Activated CD8-positive, alpha-beta T cell treated with anti-CD3 and anti-CD28 coated beads, Interleukin-2, amount 10 ng/mL, durations not matched to agents 7 days and 5 days (primary cell): ENCODE measurements around the gene RBFOX2. TPM values are rescaled to one million over a fixed set of nuclear protein-coding genes. Genes with fewer than 3 reads are reported as not detected.
"Not testable (repeated sequence)": the region's sequence is repeated elsewhere in the genome, so short reads cannot be mapped to it uniquely, and the experiment has no call there.

Experiments used
- ATAC-seq: fragments of 150-1000 bp; cut with Tn5 transposase; one replicate; pipeline ENCODE4 v1.10.0; 2021; ENCODE audit warnings: moderate library complexity
- CTCF ChIA-PET: fragments of 350-600 bp; sonication (Branson Sonifier 250); formaldehyde crosslinking; loops from one replicate; lab custom pipeline; 2021; ENCODE audit warnings: antibody characterized with exemption; lab: Charles Lee
- POLR2A ChIA-PET: fragments of 350-600 bp; sonication (Branson Sonifier 250); formaldehyde crosslinking; loops from one replicate; lab custom pipeline; 2021; ENCODE audit warnings: antibody characterized with exemption; lab: Charles Lee
- DNase-seq: peaks from one replicate; pipeline ENCODE4 v3.0.0-alpha.2; 2020
- H3K27ac Mint-ChIP-seq: one replicate; pipeline ENCODE4 v1.8.0; 2021; ENCODE audit warnings: mild to moderate bottlenecking, mixed read lengths
- H3K27me3 Mint-ChIP-seq: one replicate; pipeline ENCODE4 v1.8.0; 2021; ENCODE audit warnings: low read depth, mixed read lengths
- H3K36me3 Mint-ChIP-seq: one replicate; pipeline ENCODE4 v1.8.0; 2021; ENCODE audit warnings: low read depth, mixed read lengths
- H3K4me1 Mint-ChIP-seq: one replicate; pipeline ENCODE4 v1.8.0; 2021; ENCODE audit warnings: low read depth, mixed read lengths
- H3K4me3 Mint-ChIP-seq: one replicate; pipeline ENCODE4 v1.8.0; 2021; ENCODE audit warnings: mild to moderate bottlenecking, mixed read lengths
- H3K9me3 Mint-ChIP-seq: one replicate; pipeline ENCODE4 v1.8.0; 2022; ENCODE audit warnings: mixed read lengths; ENCODE audit not compliant: insufficient read depth
- total RNA-seq, 2 experiments: library from RNA; stranded (reverse); gene quantifications; one replicate each; pipeline ENCODE4 v1.2.3, GENCODE V29; 2021

The RBFOX2 gene
- total RNA-seq, 2 experiments from 2014 or later = 0.03 to 0.37 TPM

GRCh38 chr22:36037102-36037758, 8.6 kb upstream of the RBFOX2 start:
- H3K4me1 Mint-ChIP-seq = no peaks in the 10 kb centered on the region
- POLR2A ChIA-PET = no interaction called here
- ATAC-seq = no peak

GRCh38 chr22:36036167-36036624, 7.6 kb upstream of the RBFOX2 start:
- no peak for DNase-seq
- Mint-ChIP-seq H3K4me3 (no peak overlapping the region), H3K27ac (no peak overlapping the region), H3K4me1 (no peaks in the 10 kb centered on the region), H3K36me3 (no peaks in the 10 kb centered on the region), H3K27me3 (peaks cover 33% of the 10 kb centered on the region), H3K9me3 (no peaks in the 10 kb centered on the region)
- CTCF ChIA-PET = interaction anchor here (2.0 kb wide), 1 partner anchor 29 kb away, joined by 4 read pairs; no protein-coding TSS in a partner anchor
- POLR2A ChIA-PET = interaction anchor here (0.5 kb wide), 1 partner anchor 995 kb away, joined by 4 read pairs; no protein-coding TSS in a partner anchor
- ATAC-seq = no peak

More at GRCh38 chr22:36037102-36037758, 8.6 kb upstream of the RBFOX2 start:
- H3K4me3 Mint-ChIP-seq = no peak overlapping the region
- H3K27me3 Mint-ChIP-seq = peaks cover 28% of the 10 kb centered on the region
- H3K9me3 Mint-ChIP-seq = no peaks in the 10 kb centered on the region
- no peak overlapping the region for H3K27ac Mint-ChIP-seq
- DNase-seq = no peak
- CTCF ChIA-PET = no interaction called here
- no peaks in the 10 kb centered on the region for H3K36me3 Mint-ChIP-seq

- ChIA-PET CTCF (interaction anchor here (1.0 to 2.2 kb wide), 2 partner anchors 33 to 38 kb away, joined by 3 to 14 read pairs; no protein-coding TSS in a partner anchor), POLR2A (interaction anchor here (0.6 kb wide), 1 partner anchor 384 kb away, joined by 3 read pairs; no protein-coding TSS in a partner anchor)
- DNase-seq (no peak), ATAC-seq (no peak)
- no peak overlapping the region for H3K4me3 Mint-ChIP-seq
- peaks cover 12% of the 10 kb centered on the region for H3K4me1 Mint-ChIP-seq
- H3K27me3 Mint-ChIP-seq = peaks cover 37% of the 10 kb centered on the region
- H3K9me3 Mint-ChIP-seq = no peaks in the 10 kb centered on the region
- H3K27ac Mint-ChIP-seq = no peak overlapping the region
- H3K36me3 Mint-ChIP-seq = no peaks in the 10 kb centered on the region
These were observed 4.0 kb upstream of the RBFOX2 start for GRCh38 chr22:36032611-36033010.

- H3K27me3 Mint-ChIP-seq = peaks cover 46% of the 10 kb centered on the region
- no peak for ATAC-seq
- peaks cover 19% of the 10 kb centered on the region for H3K4me1 Mint-ChIP-seq
- POLR2A ChIA-PET = no interaction called here
- no peak overlapping the region for H3K27ac Mint-ChIP-seq
- no peaks in the 10 kb centered on the region for H3K36me3 Mint-ChIP-seq
- no peaks in the 10 kb centered on the region for H3K9me3 Mint-ChIP-seq
- CTCF ChIA-PET = interaction anchor here (1.4 to 1.5 kb wide), 2 partner anchors 36 to 95 kb away, joined by 3 to 4 read pairs; no protein-coding TSS in a partner anchor
- H3K4me3 Mint-ChIP-seq = peak overlapping the region; percentile 81
- no peak for DNase-seq
These were observed 757 bp upstream of the RBFOX2 start for GRCh38 chr22:36029406-36029755.

GRCh38 chr22:36027935-36028645, 534 bp downstream of the RBFOX2 start:
- peak; percentile 13 for ATAC-seq
- H3K27me3 Mint-ChIP-seq = peaks cover 51% of the 10 kb centered on the region
- POLR2A ChIA-PET = interaction anchor here (0.6 kb wide), 1 partner anchor 8 kb away, joined by 3 read pairs; no protein-coding TSS in a partner anchor
- H3K36me3 Mint-ChIP-seq = no peaks in the 10 kb centered on the region
- peak overlapping the region; percentile 71 for H3K4me3 Mint-ChIP-seq
- no peak for DNase-seq
- peaks cover 19% of the 10 kb centered on the region for H3K4me1 Mint-ChIP-seq
- no peaks in the 10 kb centered on the region for H3K9me3 Mint-ChIP-seq
- no peak overlapping the region for H3K27ac Mint-ChIP-seq
- CTCF ChIA-PET = interaction anchor here (1.5 kb wide), 1 partner anchor 96 kb away, joined by 4 read pairs; no protein-coding TSS in a partner anchor

- Mint-ChIP-seq H3K9me3 (no peaks in the 10 kb centered on the region), H3K4me1 (peaks cover 19% of the 10 kb centered on the region), H3K27me3 (peaks cover 48% of the 10 kb centered on the region), H3K36me3 (no peaks in the 10 kb centered on the region), H3K4me3 (peak overlapping the region; percentile 71), H3K27ac (peak overlapping the region; percentile 13)
- ChIA-PET POLR2A (no interaction called here), CTCF (interaction anchor here (1.7 kb wide), 1 partner anchor 38 kb away, joined by 14 read pairs; no protein-coding TSS in a partner anchor)
- ATAC-seq = no peak
- DNase-seq = peak; percentile 35
These were observed 1.1 kb downstream of the RBFOX2 start for GRCh38 chr22:36027579-36027934.

- ATAC-seq (no peak), DNase-seq (no peak)
- Mint-ChIP-seq H3K9me3 (no peaks in the 10 kb centered on the region), H3K4me1 (peaks cover 21% of the 10 kb centered on the region), H3K36me3 (no peaks in the 10 kb centered on the region), H3K27ac (no peak overlapping the region), H3K4me3 (no peak overlapping the region), H3K27me3 (peaks cover 44% of the 10 kb centered on the region)
- ChIA-PET CTCF (interaction anchor here (1.7 kb wide), 1 partner anchor 39 kb away, joined by 14 read pairs; no protein-coding TSS in a partner anchor), POLR2A (no interaction called here)
These were observed 1.9 kb downstream of the RBFOX2 start for GRCh38 chr22:36026741-36027140.

GRCh38 chr22:36022697-36023096, 5.9 kb downstream of the RBFOX2 start:
- ChIA-PET POLR2A (no interaction called here), CTCF (interaction anchor here (1.0 to 1.1 kb wide), 2 partner anchors 43 to 102 kb away, joined by 3 to 5 read pairs; no protein-coding TSS in a partner anchor)
- DNase-seq (no peak), ATAC-seq (no peak)
- H3K27me3 Mint-ChIP-seq = peaks cover 28% of the 10 kb centered on the region
- peaks cover 9% of the 10 kb centered on the region for H3K4me1 Mint-ChIP-seq
- no peak overlapping the region for H3K27ac Mint-ChIP-seq
- H3K9me3 Mint-ChIP-seq = no peaks in the 10 kb centered on the region
- no peak overlapping the region for H3K4me3 Mint-ChIP-seq
- H3K36me3 Mint-ChIP-seq = no peaks in the 10 kb centered on the region

- ATAC-seq (no peak), DNase-seq (no peak)
- Mint-ChIP-seq H3K4me3 (no peak overlapping the region), H3K4me1 (peaks cover 4% of the 10 kb centered on the region), H3K9me3 (no peaks in the 10 kb centered on the region), H3K36me3 (no peaks in the 10 kb centered on the region), H3K27me3 (peaks cover 26% of the 10 kb centered on the region), H3K27ac (no peak overlapping the region)
- ChIA-PET POLR2A (no interaction called here), CTCF (interaction anchor here (1.1 kb wide), 1 partner anchor 102 kb away, joined by 3 read pairs; no protein-coding TSS in a partner anchor)
These were observed 6.5 kb downstream of the RBFOX2 start for GRCh38 chr22:36022162-36022561.

GRCh38 chr22:36021606-36022153, 6.9 kb downstream of the RBFOX2 start:
- no peaks in the 10 kb centered on the region for H3K36me3 Mint-ChIP-seq
- H3K4me3 Mint-ChIP-seq = no peak overlapping the region
- CTCF ChIA-PET = interaction anchor here (1.1 kb wide), 1 partner anchor 103 kb away, joined by 3 read pairs; no protein-coding TSS in a partner anchor
- DNase-seq = no peak
- H3K27me3 Mint-ChIP-seq = peaks cover 22% of the 10 kb centered on the region
- peaks cover 2% of the 10 kb centered on the region for H3K4me1 Mint-ChIP-seq
- no peak for ATAC-seq
- POLR2A ChIA-PET = no interaction called here
- H3K27ac Mint-ChIP-seq = no peak overlapping the region
- H3K9me3 Mint-ChIP-seq = no peaks in the 10 kb centered on the region

GRCh38 chr22:36020865-36021264, 7.8 kb downstream of the RBFOX2 start:
- not testable (repeated sequence) for ATAC-seq, H3K27ac Mint-ChIP-seq
- peaks cover 16% of the 10 kb centered on the region for H3K27me3 Mint-ChIP-seq

More at GRCh38 chr22:36020865-36021264, 7.8 kb downstream of the RBFOX2 start:
- H3K4me1 Mint-ChIP-seq, POLR2A ChIA-PET, H3K4me3 Mint-ChIP-seq, CTCF ChIA-PET, DNase-seq, H3K9me3 Mint-ChIP-seq, H3K36me3 Mint-ChIP-seq: not testable (repeated sequence)
